Measurements from ENCODE around the gene TP53BP1. TPM values are rescaled to one million over a fixed set of nuclear protein-coding genes. Genes with fewer than 3 reads are reported as not detected.

The TP53BP1 gene
- total RNA-seq, 1 donor from 2014 or later, result 44.1 TPM

DNA sequence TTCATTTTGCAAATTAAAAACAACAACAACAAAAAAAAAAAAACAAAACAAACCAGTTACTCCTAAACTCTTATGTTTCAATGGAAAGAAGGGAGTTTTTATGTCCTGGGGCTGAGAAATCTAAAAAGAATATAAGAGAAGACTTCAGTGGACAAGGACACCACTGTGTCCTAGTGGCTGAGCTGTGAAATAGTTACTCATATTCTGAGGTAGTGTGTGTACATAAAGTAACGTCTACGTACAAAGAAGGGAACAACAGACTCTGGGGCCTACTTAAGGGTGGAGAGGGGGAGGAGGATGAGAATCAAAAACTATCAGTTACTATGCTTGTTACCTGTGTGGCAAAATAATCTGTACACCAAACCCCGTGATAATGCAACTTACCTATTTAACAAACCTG is 6.0 kb upstream of the TP53BP1 start:
- intact Hi-C loops (cut with micrococcal nuclease), result no loop called here

DNA sequence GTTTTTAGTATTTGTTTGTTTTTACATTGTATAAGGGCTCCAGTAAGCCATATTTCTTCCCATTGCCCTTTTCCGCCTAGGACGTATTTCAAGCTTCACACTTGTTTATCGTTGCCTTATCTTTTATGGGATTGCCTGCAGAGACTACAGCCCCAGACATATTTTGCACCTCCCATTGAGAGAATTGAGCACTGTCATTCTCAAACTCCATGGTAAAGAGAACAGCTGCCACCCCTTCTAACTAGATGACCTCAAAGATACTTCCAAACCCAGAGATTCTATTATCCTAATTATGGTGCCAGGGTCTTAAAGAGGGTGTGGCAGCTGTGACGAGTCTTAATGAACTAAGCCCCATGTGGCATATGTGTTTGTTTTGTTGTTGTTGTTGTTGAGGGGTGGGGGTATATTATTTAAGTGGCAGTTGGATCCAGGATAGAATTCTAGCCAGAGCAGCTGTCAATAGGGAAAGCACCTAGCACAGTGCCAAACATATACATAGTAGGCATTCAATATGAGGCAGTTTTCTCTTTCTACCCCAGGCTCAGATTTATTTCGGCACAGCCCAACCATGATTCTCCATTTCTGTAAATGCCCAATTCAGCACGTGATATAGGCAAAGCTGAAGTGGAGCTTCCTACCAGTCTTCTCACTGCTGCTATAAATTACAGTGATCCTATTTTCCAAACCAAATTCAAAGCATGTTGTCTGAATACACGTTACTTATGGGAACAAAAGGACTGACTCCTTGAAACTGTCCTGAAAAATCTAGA is 932 bp upstream of the TP53BP1 start:
- H3K4me1 Mint-ChIP-seq (ENCODE audit: low read depth), result peaks cover 24% of the 10 kb centered on the region
- no peaks in the 10 kb centered on the region for H3K9me3 Mint-ChIP-seq
- intact Hi-C loops (cut with micrococcal nuclease), result loop anchor here (1.0 to 5.0 kb wide), 4 partner anchors 16 to 307 kb away; partner anchors contain the start of genes CCNDBP1, TUBGCP4 and ZSCAN29
- no peaks in the 10 kb centered on the region for H3K27me3 Mint-ChIP-seq (ENCODE audit: insufficient read depth)
- H3K4me3 Mint-ChIP-seq, result peak overlapping the region; percentile 93
- no peak overlapping the region for H3K27ac Mint-ChIP-seq
- H3K36me3 Mint-ChIP-seq (ENCODE audit: low read depth), result peaks cover 13% of the 10 kb centered on the region
- no peak for DNase-seq (ENCODE audit: low spot score)

More for the DNA sequence above, 6.0 kb upstream of the TP53BP1 start:
- H3K4me1 Mint-ChIP-seq (ENCODE audit: low read depth), result no peaks in the 10 kb centered on the region
- peaks cover 2% of the 10 kb centered on the region for H3K36me3 Mint-ChIP-seq (ENCODE audit: low read depth)
- no peak for DNase-seq (ENCODE audit: low spot score)
- no peak overlapping the region for H3K4me3 Mint-ChIP-seq
- no peak overlapping the region for H3K27ac Mint-ChIP-seq
- no peaks in the 10 kb centered on the region for H3K27me3 Mint-ChIP-seq (ENCODE audit: insufficient read depth)
- H3K9me3 Mint-ChIP-seq, result no peaks in the 10 kb centered on the region

DNA sequence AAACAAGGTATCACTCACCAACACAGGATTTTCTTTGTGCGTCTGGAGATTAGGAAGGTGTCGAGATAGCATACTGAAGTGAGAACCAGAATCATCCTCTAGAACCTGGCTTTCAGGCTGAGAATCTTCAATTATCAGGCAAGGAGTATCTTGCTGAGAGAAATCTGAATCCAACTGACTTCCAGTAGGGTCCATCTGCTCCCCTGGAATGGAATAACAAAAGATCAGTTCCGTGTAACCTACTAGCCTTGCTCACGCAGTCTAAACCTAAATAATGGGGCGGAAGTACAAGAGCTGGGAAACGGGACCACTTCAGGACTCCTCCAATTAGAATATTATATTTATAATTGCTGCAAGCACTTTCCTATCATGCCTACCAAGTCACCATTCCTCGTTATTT is 690 bp downstream of the TP53BP1 start:
- Mint-ChIP-seq H3K9me3 (no peaks in the 10 kb centered on the region), H3K4me3 (peak overlapping the region; percentile 93), H3K4me1 (ENCODE audit: low read depth) (peaks cover 26% of the 10 kb centered on the region), H3K27me3 (ENCODE audit: insufficient read depth) (no peaks in the 10 kb centered on the region), H3K27ac (peak overlapping the region; percentile 97), H3K36me3 (ENCODE audit: low read depth) (peaks cover 17% of the 10 kb centered on the region)
- intact Hi-C loops (cut with micrococcal nuclease), result loop anchor here (1.0 to 5.0 kb wide), 4 partner anchors 51 to 305 kb away; partner anchors contain the start of genes CCNDBP1, TUBGCP4 and ZSCAN29
- no peak for DNase-seq (ENCODE audit: low spot score)

- Mint-ChIP-seq H3K4me3 (no peak overlapping the region), H3K4me1 (ENCODE audit: low read depth) (peaks cover 26% of the 10 kb centered on the region), H3K27ac (no peak overlapping the region), H3K27me3 (ENCODE audit: insufficient read depth) (no peaks in the 10 kb centered on the region), H3K9me3 (no peaks in the 10 kb centered on the region), H3K36me3 (ENCODE audit: low read depth) (peaks cover 20% of the 10 kb centered on the region)
- intact Hi-C loops (cut with micrococcal nuclease), result no loop called here
- DNase-seq (ENCODE audit: low spot score), result no peak
Measured at GRCh38 chr15:43489191-43489590, 3.8 kb downstream of the TP53BP1 start.

GRCh38 chr15:43488790-43489189 is 4.2 kb downstream of the TP53BP1 start:
- no peaks in the 10 kb centered on the region for H3K9me3 Mint-ChIP-seq
- peaks cover 24% of the 10 kb centered on the region for H3K4me1 Mint-ChIP-seq (ENCODE audit: low read depth)
- no peak overlapping the region for H3K4me3 Mint-ChIP-seq
- DNase-seq (ENCODE audit: low spot score), result no peak
- H3K36me3 Mint-ChIP-seq (ENCODE audit: low read depth), result peaks cover 23% of the 10 kb centered on the region
- H3K27ac Mint-ChIP-seq, result no peak overlapping the region
- no peaks in the 10 kb centered on the region for H3K27me3 Mint-ChIP-seq (ENCODE audit: insufficient read depth)
- intact Hi-C loops (cut with micrococcal nuclease), result no loop called here

DNA sequence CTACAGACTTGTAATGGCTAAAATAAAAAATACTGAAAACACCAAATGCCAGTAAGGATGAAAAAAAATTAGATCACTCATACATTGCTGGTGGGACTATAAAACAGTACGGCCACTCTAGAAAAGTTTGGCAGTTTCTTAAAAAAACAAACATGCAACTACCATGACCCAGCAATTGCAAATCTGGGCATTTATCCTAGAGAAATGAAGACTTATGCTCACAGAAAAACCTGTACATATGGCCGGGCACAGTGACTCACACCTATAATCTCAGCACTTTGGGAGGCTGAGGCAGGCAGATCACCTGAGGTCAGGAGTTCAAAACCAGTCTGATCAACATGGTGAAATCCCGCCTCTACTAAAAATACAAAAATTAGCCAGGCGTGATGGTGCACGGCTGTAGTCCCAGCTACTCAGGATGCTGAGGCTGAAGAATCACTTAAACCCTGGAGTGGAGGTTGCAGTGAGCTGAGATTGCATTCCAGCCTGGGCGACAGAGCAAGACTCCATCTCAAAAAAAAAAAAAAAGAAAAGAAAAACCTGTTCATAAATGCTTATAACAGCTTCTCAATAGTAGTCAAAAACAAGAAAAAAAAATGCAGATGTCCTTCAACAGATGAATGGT is 5.6 kb downstream of the TP53BP1 start:
- Mint-ChIP-seq H3K27me3 (ENCODE audit: insufficient read depth) (no peaks in the 10 kb centered on the region), H3K9me3 (no peaks in the 10 kb centered on the region), H3K4me3 (no peak overlapping the region), H3K4me1 (ENCODE audit: low read depth) (peaks cover 17% of the 10 kb centered on the region), H3K27ac (no peak overlapping the region), H3K36me3 (ENCODE audit: low read depth) (peaks cover 20% of the 10 kb centered on the region)
- intact Hi-C loops (cut with micrococcal nuclease), result no loop called here
- no peak for DNase-seq (ENCODE audit: low spot score)

DNA sequence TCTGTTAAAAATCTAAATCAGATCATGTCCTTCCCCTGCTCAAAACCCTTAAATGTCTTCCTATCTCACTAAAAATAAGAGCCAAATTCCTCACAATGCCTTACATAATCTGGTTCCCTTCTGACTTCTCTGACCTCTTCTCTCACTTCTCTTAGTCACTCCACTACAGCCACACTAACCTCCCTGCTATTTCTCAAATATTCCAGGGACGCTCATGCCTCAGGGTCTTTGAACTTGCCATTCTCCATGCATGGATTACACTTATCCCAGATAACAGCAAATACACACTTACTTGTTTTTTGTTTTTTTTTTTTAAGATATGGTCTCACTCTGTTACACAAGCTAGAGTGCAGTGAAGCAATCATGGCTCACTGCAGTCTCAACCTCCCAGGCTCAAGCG is 8.5 kb downstream of the TP53BP1 start:
- DNase-seq (ENCODE audit: low spot score), result no peak
- Mint-ChIP-seq H3K27ac (no peak overlapping the region), H3K36me3 (ENCODE audit: low read depth) (peaks cover 19% of the 10 kb centered on the region), H3K27me3 (ENCODE audit: insufficient read depth) (no peaks in the 10 kb centered on the region), H3K9me3 (no peaks in the 10 kb centered on the region), H3K4me3 (no peak overlapping the region), H3K4me1 (ENCODE audit: low read depth) (peaks cover 12% of the 10 kb centered on the region)
- intact Hi-C loops (cut with micrococcal nuclease), result no loop called here

GRCh38 chr15:43483297-43484128 is 9.4 kb downstream of the TP53BP1 start:
- no peak overlapping the region for H3K27ac Mint-ChIP-seq
- intact Hi-C loops (cut with micrococcal nuclease), result no loop called here
- H3K4me3 Mint-ChIP-seq, result no peak overlapping the region
- H3K36me3 Mint-ChIP-seq (ENCODE audit: low read depth), result peaks cover 21% of the 10 kb centered on the region
- peaks cover 5% of the 10 kb centered on the region for H3K4me1 Mint-ChIP-seq (ENCODE audit: low read depth)
- no peaks in the 10 kb centered on the region for H3K9me3 Mint-ChIP-seq
- no peaks in the 10 kb centered on the region for H3K27me3 Mint-ChIP-seq (ENCODE audit: insufficient read depth)
- no peak for DNase-seq (ENCODE audit: low spot score)

DNA sequence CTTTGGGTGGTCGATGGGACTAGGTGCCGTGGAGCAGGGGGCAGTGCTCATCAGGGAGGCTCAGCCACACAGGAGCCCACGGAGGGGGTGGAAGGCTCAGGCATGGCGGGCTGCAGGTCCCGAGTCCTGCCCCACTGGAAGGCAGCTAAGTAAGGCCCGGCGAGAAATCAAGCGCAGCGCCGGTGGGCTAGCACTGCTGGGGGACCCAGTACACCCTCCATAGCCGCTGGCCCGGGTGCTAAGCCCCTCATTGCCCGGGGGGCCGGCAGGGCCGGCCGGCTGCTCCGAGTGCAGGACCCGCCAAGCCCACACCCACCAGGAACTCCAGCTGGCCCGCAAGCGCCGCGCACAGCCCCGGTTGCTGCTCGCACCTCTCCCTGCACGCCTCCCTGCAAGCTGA is 19.1 kb downstream of the TP53BP1 start:
- intact Hi-C loops (cut with micrococcal nuclease), result no loop called here
- peaks cover 52% of the 10 kb centered on the region for H3K36me3 Mint-ChIP-seq (ENCODE audit: low read depth)
- no peaks in the 10 kb centered on the region for H3K4me1 Mint-ChIP-seq (ENCODE audit: low read depth)
- H3K4me3 Mint-ChIP-seq, result no peak overlapping the region
- no peaks in the 10 kb centered on the region for H3K27me3 Mint-ChIP-seq (ENCODE audit: insufficient read depth)
- no peak overlapping the region for H3K27ac Mint-ChIP-seq
- no peaks in the 10 kb centered on the region for H3K9me3 Mint-ChIP-seq
- no peak for DNase-seq (ENCODE audit: low spot score)

- H3K4me3 Mint-ChIP-seq, result no peak overlapping the region
- no peaks in the 10 kb centered on the region for H3K4me1 Mint-ChIP-seq (ENCODE audit: low read depth)
- intact Hi-C loops (cut with micrococcal nuclease), result no loop called here
- H3K27me3 Mint-ChIP-seq (ENCODE audit: insufficient read depth), result no peaks in the 10 kb centered on the region
- no peak for DNase-seq (ENCODE audit: low spot score)
- no peak overlapping the region for H3K27ac Mint-ChIP-seq
- peaks cover 39% of the 10 kb centered on the region for H3K36me3 Mint-ChIP-seq (ENCODE audit: low read depth)
- no peaks in the 10 kb centered on the region for H3K9me3 Mint-ChIP-seq
Measured at GRCh38 chr15:43471975-43472374, 21.0 kb downstream of the TP53BP1 start.

- Mint-ChIP-seq H3K4me3 (no peak overlapping the region), H3K4me1 (ENCODE audit: low read depth) (no peaks in the 10 kb centered on the region), H3K9me3 (no peaks in the 10 kb centered on the region), H3K27ac (no peak overlapping the region), H3K36me3 (ENCODE audit: low read depth) (peaks cover 33% of the 10 kb centered on the region), H3K27me3 (ENCODE audit: insufficient read depth) (no peaks in the 10 kb centered on the region)
- intact Hi-C loops (cut with micrococcal nuclease), result no loop called here
- no peak for DNase-seq (ENCODE audit: low spot score)
Measured at GRCh38 chr15:43469867-43470266, 23.1 kb downstream of the TP53BP1 start.

DNA sequence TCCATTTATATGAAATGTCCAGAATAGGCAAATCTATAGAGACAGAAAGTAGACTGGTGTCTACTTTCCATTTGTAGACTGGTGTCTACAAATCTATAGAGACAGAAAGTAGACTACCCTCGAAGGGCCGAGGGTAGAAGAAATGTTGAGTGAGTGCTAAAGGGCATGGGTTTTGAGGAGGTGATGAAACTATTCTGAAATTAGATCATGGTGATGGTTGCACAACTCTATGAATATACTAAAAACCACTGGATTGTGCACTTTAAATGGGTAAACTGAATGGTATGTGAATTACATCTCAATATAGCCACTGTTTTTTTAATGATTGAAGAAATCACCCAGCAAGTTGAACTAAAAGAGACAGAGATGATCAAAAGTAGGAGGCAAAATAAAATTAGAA is 27.9 kb downstream of the TP53BP1 start:
- intact Hi-C loops (cut with micrococcal nuclease), result no loop called here
- Mint-ChIP-seq H3K9me3 (no peaks in the 10 kb centered on the region), H3K27ac (no peak overlapping the region), H3K4me3 (no peak overlapping the region), H3K4me1 (ENCODE audit: low read depth) (no peaks in the 10 kb centered on the region), H3K36me3 (ENCODE audit: low read depth) (peaks cover 17% of the 10 kb centered on the region), H3K27me3 (ENCODE audit: insufficient read depth) (no peaks in the 10 kb centered on the region)
- DNase-seq (ENCODE audit: low spot score), result no peak

- no peaks in the 10 kb centered on the region for H3K9me3 Mint-ChIP-seq
- H3K27ac Mint-ChIP-seq, result no peak overlapping the region
- no peak overlapping the region for H3K4me3 Mint-ChIP-seq
- no peaks in the 10 kb centered on the region for H3K27me3 Mint-ChIP-seq (ENCODE audit: insufficient read depth)
- DNase-seq (ENCODE audit: low spot score), result no peak
- intact Hi-C loops (cut with micrococcal nuclease), result no loop called here
- no peaks in the 10 kb centered on the region for H3K4me1 Mint-ChIP-seq (ENCODE audit: low read depth)
- H3K36me3 Mint-ChIP-seq (ENCODE audit: low read depth), result peaks cover 14% of the 10 kb centered on the region
Measured at GRCh38 chr15:43463998-43464397, 29.0 kb downstream of the TP53BP1 start.

Data from activated T-helper 1 cell treated with anti-CD3 and anti-CD28 coated beads, Interleukin-12 subunit alpha, Interleukin-12 subunit beta, Interleukin-2, Interleukin-4 antibody, amounts not matched to agents 30 ng/mL and 10 ng/mL and 1 ng/mL, durations not matched to agents 14 hours and 24 hours and 36 hours (primary cell).